Measurements from ENCODE around the gene CNDP1. TPM values are rescaled to one million over a fixed set of nuclear protein-coding genes. Genes with fewer than 3 reads are reported as not detected.
A peak's percentile ranks its signal among the peaks of the same experiment; 100 is the strongest.

The CNDP1 gene
- polyA plus RNA-seq, 4 donors = 0.13 to 11.9 (median 6.5) TPM

DNA sequence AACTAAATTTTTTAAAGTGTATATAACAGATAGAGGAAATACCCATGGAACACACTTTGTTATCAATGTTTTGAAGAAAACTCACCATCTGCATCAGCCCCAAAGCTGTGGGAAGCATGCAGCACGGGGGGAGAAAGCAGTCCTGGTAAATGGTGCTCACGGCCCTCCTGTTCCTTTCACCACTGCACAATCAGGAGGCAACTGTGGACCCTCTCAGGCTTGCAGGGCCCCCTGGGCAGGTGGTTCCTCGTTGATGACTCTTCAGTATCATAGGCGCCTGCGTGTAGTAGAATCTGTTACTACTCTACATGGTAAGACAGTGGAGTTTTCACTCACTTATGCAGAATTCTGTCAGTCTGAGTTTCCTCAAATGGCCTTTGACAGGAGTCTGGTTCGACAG lies 4.9 kb upstream of the CNDP1 start:
- no peak for FAIRE-seq
- 74 to 82% (median 81%) methylated on average over 6 of the region's 6 CpGs for WGBS, 3 donors

DNA sequence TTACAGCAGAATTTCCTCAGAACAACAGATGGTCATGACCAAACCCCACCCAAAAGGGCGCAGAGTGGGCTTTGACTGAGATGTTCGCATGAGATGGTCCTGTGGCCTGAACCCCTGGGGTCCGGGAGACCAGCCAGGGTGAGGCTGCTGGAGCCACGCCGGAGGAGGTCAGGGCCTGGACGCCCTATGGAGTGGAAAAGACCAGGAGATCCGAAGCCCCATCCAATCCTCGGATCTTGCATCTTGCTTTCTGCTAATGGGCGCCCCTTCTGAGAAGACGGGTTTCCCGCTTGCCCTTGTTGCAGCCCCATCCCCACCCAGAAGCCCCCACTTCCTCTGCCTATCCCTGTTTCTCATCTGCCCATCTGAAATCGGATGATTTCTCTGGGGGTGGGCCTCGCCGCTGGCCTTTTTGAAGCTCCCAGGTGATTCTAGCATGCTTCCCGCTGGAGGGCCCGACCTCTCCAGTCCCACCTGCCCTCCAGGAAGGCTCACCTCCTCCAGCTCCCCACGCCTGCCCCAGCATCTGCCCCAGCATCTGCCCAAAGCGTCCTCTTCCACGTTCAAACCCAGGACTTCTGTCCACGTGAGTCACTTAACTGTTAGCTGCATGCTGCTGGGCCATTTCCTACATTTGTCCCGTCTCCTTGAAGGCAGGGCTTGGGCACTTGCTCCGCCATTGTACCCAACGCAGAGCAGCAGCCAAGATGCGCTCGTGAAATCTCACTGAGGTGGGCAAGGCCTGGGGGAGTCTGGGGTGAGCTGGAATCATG lies 4.3 kb upstream of the CNDP1 start:
- 91 to 94% (median 93%) methylated on average over 25 of the region's 25 CpGs for WGBS, 3 donors
- FAIRE-seq (no peak), DNase-seq (no peak)
- H3K4me1 ChIP-seq (ENCODE audit: control insufficient read depth in 3 of 3, insufficient read depth in 2 of 3, low read depth in 1 of 3, low read length in 2 of 3) = peaks cover 0 to 21% (median 8%) of the 10 kb centered on the region in 3 donors
- H3K27ac ChIP-seq (ENCODE audit: low read depth in 1 of 3, low read length in 2 of 3) = no peak overlapping the region
- no peaks in the 10 kb centered on the region for H3K27me3 ChIP-seq (ENCODE audit: control insufficient read depth in 3 of 3, insufficient read depth in 3 of 3, low read length in 3 of 3)
- H3K9me3 ChIP-seq (ENCODE audit: control insufficient read depth in 2 of 2, insufficient read depth in 1 of 2, low read depth in 1 of 2, low read length in 1 of 2) = no peaks in the 10 kb centered on the region
- H3K36me3 ChIP-seq (ENCODE audit: control insufficient read depth in 3 of 3, insufficient read depth in 2 of 3, low read depth in 1 of 3, low read length in 3 of 3) = no peaks in the 10 kb centered on the region
- H3K4me3 ChIP-seq (ENCODE audit: low read depth in 1 of 3, low read length in 3 of 3) = no peak overlapping the region

More for the DNA sequence above, 4.9 kb upstream of the CNDP1 start:
- Histone ChIP-seq H3K4me1 (ENCODE audit: control insufficient read depth in 3 of 3, insufficient read depth in 2 of 3, low read depth in 1 of 3, low read length in 2 of 3) (peaks cover 0 to 21% (median 8%) of the 10 kb centered on the region in 3 donors), H3K36me3 (ENCODE audit: control insufficient read depth in 3 of 3, insufficient read depth in 2 of 3, low read depth in 1 of 3, low read length in 3 of 3) (no peaks in the 10 kb centered on the region), H3K27me3 (ENCODE audit: control insufficient read depth in 3 of 3, insufficient read depth in 3 of 3, low read length in 3 of 3) (no peaks in the 10 kb centered on the region), H3K9me3 (ENCODE audit: control insufficient read depth in 2 of 2, insufficient read depth in 1 of 2, low read depth in 1 of 2, low read length in 1 of 2) (no peaks in the 10 kb centered on the region), H3K27ac (ENCODE audit: low read depth in 1 of 3, low read length in 2 of 3) (no peak overlapping the region), H3K4me3 (ENCODE audit: low read depth in 1 of 3, low read length in 3 of 3) (no peak overlapping the region)
- DNase-seq = no peak

DNA sequence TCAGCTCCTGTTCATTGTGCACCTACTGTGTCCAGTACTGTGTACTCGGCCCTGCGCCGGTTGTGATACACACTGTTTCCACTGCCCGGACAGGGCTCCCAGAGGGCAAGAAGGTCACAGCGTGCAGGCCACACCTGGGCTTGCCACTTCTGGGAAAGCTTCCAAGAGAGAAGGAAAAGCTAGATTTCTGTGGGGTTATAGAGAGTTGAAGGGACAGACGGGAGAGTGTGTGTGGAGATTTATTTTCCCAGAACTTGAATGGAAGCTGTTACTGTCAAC lies 3.8 kb upstream of the CNDP1 start:
- Histone ChIP-seq H3K9me3 (ENCODE audit: control insufficient read depth in 2 of 2, insufficient read depth in 1 of 2, low read depth in 1 of 2, low read length in 1 of 2) (no peaks in the 10 kb centered on the region), H3K27me3 (ENCODE audit: control insufficient read depth in 3 of 3, insufficient read depth in 3 of 3, low read length in 3 of 3) (no peaks in the 10 kb centered on the region), H3K27ac (ENCODE audit: low read depth in 1 of 3, low read length in 2 of 3) (no peak overlapping the region), H3K36me3 (ENCODE audit: control insufficient read depth in 3 of 3, insufficient read depth in 2 of 3, low read depth in 1 of 3, low read length in 3 of 3) (no peaks in the 10 kb centered on the region), H3K4me3 (ENCODE audit: low read depth in 1 of 3, low read length in 3 of 3) (no peak overlapping the region), H3K4me1 (ENCODE audit: control insufficient read depth in 3 of 3, insufficient read depth in 2 of 3, low read depth in 1 of 3, low read length in 2 of 3) (peaks cover 0 to 20% (median 8%) of the 10 kb centered on the region in 3 donors)
- WGBS, 3 donors = 29 to 69% (median 38%) methylated on average over 6 of the region's 6 CpGs
- DNase-seq (peak in 1 of 2 donors; percentile 44), FAIRE-seq (no peak)

DNA sequence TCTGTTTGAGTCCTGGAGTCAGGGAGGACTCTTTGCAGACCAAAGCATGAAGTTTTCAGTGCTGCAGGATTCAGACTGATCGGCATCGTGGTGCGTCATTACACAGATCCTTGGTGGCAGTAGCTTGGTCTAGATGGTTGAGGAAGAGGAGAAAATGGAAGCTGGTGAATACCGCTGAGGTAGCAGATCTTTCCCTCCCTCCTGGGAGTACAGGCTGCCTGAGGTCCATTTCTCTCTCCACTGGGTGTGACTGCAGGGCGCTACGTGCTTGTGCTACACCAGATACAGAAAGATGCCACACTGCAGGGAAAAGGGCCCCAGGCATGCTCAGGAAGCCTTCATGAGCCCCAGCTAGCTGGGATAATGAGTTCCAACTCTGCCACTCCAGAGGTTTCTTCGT lies 3.3 kb upstream of the CNDP1 start:
- no peak overlapping the region for H3K4me3 ChIP-seq (ENCODE audit: low read depth in 1 of 3, low read length in 3 of 3)
- H3K9me3 ChIP-seq (ENCODE audit: control insufficient read depth in 2 of 2, insufficient read depth in 1 of 2, low read depth in 1 of 2, low read length in 1 of 2) = no peaks in the 10 kb centered on the region
- no peaks in the 10 kb centered on the region for H3K36me3 ChIP-seq (ENCODE audit: control insufficient read depth in 3 of 3, insufficient read depth in 2 of 3, low read depth in 1 of 3, low read length in 3 of 3)
- H3K27me3 ChIP-seq (ENCODE audit: control insufficient read depth in 3 of 3, insufficient read depth in 3 of 3, low read length in 3 of 3) = no peaks in the 10 kb centered on the region
- DNase-seq (no peak), FAIRE-seq (no peak)
- no peak overlapping the region for H3K27ac ChIP-seq (ENCODE audit: low read depth in 1 of 3, low read length in 2 of 3)
- H3K4me1 ChIP-seq (ENCODE audit: control insufficient read depth in 3 of 3, insufficient read depth in 2 of 3, low read depth in 1 of 3, low read length in 2 of 3) = peaks cover 0 to 17% (median 6%) of the 10 kb centered on the region in 3 donors
- 81 to 90% (median 89%) methylated on average over 7 of the region's 7 CpGs for WGBS, 3 donors

GRCh38 chr18:74532511-74533025 lies 1.7 kb upstream of the CNDP1 start:
- Histone ChIP-seq H3K9me3 (ENCODE audit: control insufficient read depth in 2 of 2, insufficient read depth in 1 of 2, low read depth in 1 of 2, low read length in 1 of 2) (no peaks in the 10 kb centered on the region), H3K27ac (ENCODE audit: low read depth in 1 of 3, low read length in 2 of 3) (no peak overlapping the region), H3K27me3 (ENCODE audit: control insufficient read depth in 3 of 3, insufficient read depth in 3 of 3, low read length in 3 of 3) (no peaks in the 10 kb centered on the region), H3K4me3 (ENCODE audit: low read depth in 1 of 3, low read length in 3 of 3) (no peak overlapping the region), H3K36me3 (ENCODE audit: control insufficient read depth in 3 of 3, insufficient read depth in 2 of 3, low read depth in 1 of 3, low read length in 3 of 3) (no peaks in the 10 kb centered on the region), H3K4me1 (ENCODE audit: control insufficient read depth in 3 of 3, insufficient read depth in 2 of 3, low read depth in 1 of 3, low read length in 2 of 3) (peaks cover 0 to 9% (median 0%) of the 10 kb centered on the region in 3 donors)
- DNase-seq (no peak), FAIRE-seq (no peak)
- WGBS, 3 donors = 52 to 70% (median 61%) methylated on average over 9 of the region's 9 CpGs

GRCh38 chr18:74533666-74534065 lies 634 bp upstream of the CNDP1 start:
- FAIRE-seq (no peak), DNase-seq (no peak)
- no peak overlapping the region for H3K27ac ChIP-seq (ENCODE audit: low read depth in 1 of 3, low read length in 2 of 3)
- H3K4me3 ChIP-seq (ENCODE audit: low read depth in 1 of 3, low read length in 3 of 3) = no peak overlapping the region
- no peaks in the 10 kb centered on the region for H3K9me3 ChIP-seq (ENCODE audit: control insufficient read depth in 2 of 2, insufficient read depth in 1 of 2, low read depth in 1 of 2, low read length in 1 of 2)
- H3K4me1 ChIP-seq (ENCODE audit: control insufficient read depth in 3 of 3, insufficient read depth in 2 of 3, low read depth in 1 of 3, low read length in 2 of 3) = peaks cover 0 to 9% (median 0%) of the 10 kb centered on the region in 3 donors
- no peaks in the 10 kb centered on the region for H3K27me3 ChIP-seq (ENCODE audit: control insufficient read depth in 3 of 3, insufficient read depth in 3 of 3, low read length in 3 of 3)
- 94 to 98% (median 97%) methylated on average over 12 of the region's 12 CpGs for WGBS, 3 donors
- no peaks in the 10 kb centered on the region for H3K36me3 ChIP-seq (ENCODE audit: control insufficient read depth in 3 of 3, insufficient read depth in 2 of 3, low read depth in 1 of 3, low read length in 3 of 3)

GRCh38 chr18:74534981-74535649 lies 815 bp downstream of the CNDP1 start:
- Histone ChIP-seq H3K4me1 (ENCODE audit: control insufficient read depth in 3 of 3, insufficient read depth in 2 of 3, low read depth in 1 of 3, low read length in 2 of 3) (peaks cover 0 to 9% (median 0%) of the 10 kb centered on the region in 3 donors), H3K9me3 (ENCODE audit: control insufficient read depth in 2 of 2, insufficient read depth in 1 of 2, low read depth in 1 of 2, low read length in 1 of 2) (no peaks in the 10 kb centered on the region), H3K36me3 (ENCODE audit: control insufficient read depth in 3 of 3, insufficient read depth in 2 of 3, low read depth in 1 of 3, low read length in 3 of 3) (no peaks in the 10 kb centered on the region), H3K27me3 (ENCODE audit: control insufficient read depth in 3 of 3, insufficient read depth in 3 of 3, low read length in 3 of 3) (no peaks in the 10 kb centered on the region), H3K27ac (ENCODE audit: low read depth in 1 of 3, low read length in 2 of 3) (no peak overlapping the region), H3K4me3 (ENCODE audit: low read depth in 1 of 3, low read length in 3 of 3) (no peak overlapping the region)
- FAIRE-seq (no peak), DNase-seq (peak; percentile 31 to 44)
- 33 to 72% (median 47%) methylated on average over 9 of the region's 9 CpGs for WGBS, 3 donors

DNA sequence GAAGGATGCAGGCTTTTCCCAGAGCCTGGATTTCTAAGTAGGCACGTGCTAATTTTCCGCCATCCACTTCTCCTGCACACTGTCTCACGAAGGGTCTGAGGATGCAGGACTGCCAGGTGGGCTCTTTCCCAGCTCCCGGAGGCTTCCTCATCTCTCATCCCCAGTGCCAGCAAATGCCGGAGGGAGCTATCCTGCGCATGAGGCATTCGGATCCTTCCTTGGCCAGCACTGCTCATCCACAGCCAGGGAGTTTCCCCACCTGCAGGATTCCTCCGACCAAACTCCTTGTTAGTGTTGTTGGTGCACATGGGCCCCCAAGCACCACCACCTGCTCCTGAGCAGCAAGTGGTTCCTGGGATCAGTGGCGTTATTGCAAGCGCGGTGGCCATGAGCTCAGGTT lies 5.0 kb downstream of the CNDP1 start:
- H3K36me3 ChIP-seq (ENCODE audit: control insufficient read depth in 3 of 3, insufficient read depth in 2 of 3, low read depth in 1 of 3, low read length in 3 of 3) = no peaks in the 10 kb centered on the region
- no peak for FAIRE-seq
- H3K9me3 ChIP-seq (ENCODE audit: control insufficient read depth in 2 of 2, insufficient read depth in 1 of 2, low read depth in 1 of 2, low read length in 1 of 2) = no peaks in the 10 kb centered on the region
- no peak for DNase-seq
- peaks cover 0 to 36% (median 12%) of the 10 kb centered on the region in 3 donors for H3K4me1 ChIP-seq (ENCODE audit: control insufficient read depth in 3 of 3, insufficient read depth in 2 of 3, low read depth in 1 of 3, low read length in 2 of 3)
- H3K27me3 ChIP-seq (ENCODE audit: control insufficient read depth in 3 of 3, insufficient read depth in 3 of 3, low read length in 3 of 3) = no peaks in the 10 kb centered on the region
- no peak overlapping the region for H3K27ac ChIP-seq (ENCODE audit: low read depth in 1 of 3, low read length in 2 of 3)
- no peak overlapping the region for H3K4me3 ChIP-seq (ENCODE audit: low read depth in 1 of 3, low read length in 3 of 3)
- 85 to 91% (median 90%) methylated on average over 11 of the region's 11 CpGs for WGBS, 3 donors

All from small intestine (tissue), 7 donors.